Mesenteric fat pad (tissue), 1 donor: ENCODE results near the gene ARHGAP44. TPM values are rescaled to one million over a fixed set of nuclear protein-coding genes. Genes with fewer than 3 reads are reported as not detected.

Source experiments
- DNase-seq: peaks from one replicate; pipeline ENCODE4 v3.0.0-alpha.2; 2020; ENCODE audit warnings: low spot score
- total RNA-seq: library from RNA; stranded (reverse); fragmentation: NEBNext Ultra II Directional; extraction: Animal tissue kit (Norgen Biotek cat#: 25700); gene quantifications from one replicate; pipeline ENCODE4 v1.2.1, GENCODE V29; 2021
- donor health status: DM: yes; HTN: yes; CAD: no.

ARHGAP44 gene
- total RNA-seq, 1 donor from 2014 or later, result 4.1 TPM

- DNase-seq, result no peak
Measured at GRCh38 chr17:12896180-12896785, 107.0 kb downstream of the ARHGAP44 start.

GRCh38 chr17:12898110-12898509 lies 108.8 kb downstream of the ARHGAP44 start:
- no peak for DNase-seq

- no peak for DNase-seq
Measured at GRCh38 chr17:12899604-12900003, 110.3 kb downstream of the ARHGAP44 start.

GRCh38 chr17:12900474-12900873 lies 111.2 kb downstream of the ARHGAP44 start:
- DNase-seq, result no peak

GRCh38 chr17:12902046-12902445 lies 112.7 kb downstream of the ARHGAP44 start:
- no peak for DNase-seq

GRCh38 chr17:12907477-12907876 lies 118.2 kb downstream of the ARHGAP44 start:
- no peak for DNase-seq

- DNase-seq, result no peak
Measured at GRCh38 chr17:12909046-12909445, 119.7 kb downstream of the ARHGAP44 start.

GRCh38 chr17:12909511-12909910 lies 120.2 kb downstream of the ARHGAP44 start:
- DNase-seq, result no peak

GRCh38 chr17:12911239-12911638 lies 121.9 kb downstream of the ARHGAP44 start:
- DNase-seq, result no peak

GRCh38 chr17:12917399-12917798 lies 128.1 kb downstream of the ARHGAP44 start:
- DNase-seq, result no peak

GRCh38 chr17:12918142-12918541 lies 128.8 kb downstream of the ARHGAP44 start:
- DNase-seq, result no peak

GRCh38 chr17:12922120-12922519 lies 132.8 kb downstream of the ARHGAP44 start:
- DNase-seq, result no peak

- no peak for DNase-seq
Measured at GRCh38 chr17:12924614-12925013, 135.3 kb downstream of the ARHGAP44 start.

- DNase-seq, result no peak
Measured at GRCh38 chr17:12927001-12927400, 137.7 kb downstream of the ARHGAP44 start.

- DNase-seq, result no peak
Measured at GRCh38 chr17:12927541-12928425, 138.5 kb downstream of the ARHGAP44 start.

- DNase-seq, result no peak
Measured at GRCh38 chr17:12928736-12929135, 139.4 kb downstream of the ARHGAP44 start.

GRCh38 chr17:12936501-12936900 lies 147.2 kb downstream of the ARHGAP44 start:
- DNase-seq, result no peak

- DNase-seq, result no peak
Measured at GRCh38 chr17:12940699-12941098, 151.4 kb downstream of the ARHGAP44 start.

GRCh38 chr17:12947047-12947446 lies 157.7 kb downstream of the ARHGAP44 start:
- DNase-seq, result no peak

- no peak for DNase-seq
Measured at GRCh38 chr17:12952012-12952411, 162.7 kb downstream of the ARHGAP44 start.

- no peak for DNase-seq
Measured at GRCh38 chr17:12953156-12953555, 163.9 kb downstream of the ARHGAP44 start.

- DNase-seq, result no peak
Measured at GRCh38 chr17:12955521-12955920, 166.2 kb downstream of the ARHGAP44 start.

GRCh38 chr17:12958786-12959185 lies 169.5 kb downstream of the ARHGAP44 start:
- DNase-seq, result no peak
